HCT116 (cell line): ENCODE data around the gene MAML2. TPM values are rescaled to one million over a fixed set of nuclear protein-coding genes. Genes with fewer than 3 reads are reported as not detected.
A peak's percentile ranks its signal among the peaks of the same experiment; 100 is the strongest.

Experiments used
- ATAC-seq: fragments of 200-7000 bp; cut with Tn5 transposase; 2 replicates; pipeline ENCODE4 v1.9.1; 2020; ENCODE audit warnings: mild to moderate bottlenecking, moderate library complexity
- BruUV-seq: library from RNA; stranded (reverse); fragments of 400-500 nt; replicated peaks from 2 replicates; lab custom pipeline; 2021; lab: Mats Ljungman, UMichigan
- CTCF ChIA-PET: fragments of 300-600 bp; sonication (Branson Sonifier 250); formaldehyde crosslinking; loops from one replicate; lab custom pipeline; 2021; ENCODE audit warnings: antibody characterized with exemption; lab: Charles Lee
- POLR2A ChIA-PET: fragments of 300-600, 350-600 bp; sonication (Branson Sonifier 250); formaldehyde crosslinking; loops from one replicate; lab custom pipeline; 2021; ENCODE audit warnings: antibody characterized with exemption; lab: Charles Lee
- RAD21 ChIA-PET, 2 experiments: fragments of 300-600 bp; sonication (Branson Sonifier 250); formaldehyde crosslinking; loops; one replicate each; lab custom pipeline; 2023; ENCODE audit warnings: low total read pairs in 2 of 2; ENCODE audit not compliant: uncharacterized antibody in 2 of 2, unreplicated experiment in 2 of 2, low non-redundant PET in 1 of 2; lab: Charles Lee
- DNase-seq: peaks from one replicate; pipeline ENCODE4 v3.0.0-alpha.2; 2010; ENCODE audit warnings: low read depth, low spot score
- H2AFZ ChIP-seq: fragments of 200-600 bp; shearing (Covaris generic), sonication (generic); 2 replicates; pipeline ENCODE4 v1.6.1; 2017; ENCODE audit warnings: low read depth, mixed run types, mixed read lengths, antibody characterized with exemption, low read length; ENCODE audit not compliant: poor library complexity, severe bottlenecking
- H3K27ac ChIP-seq: 2 replicates; pipeline ENCODE4 v1.5.1; 2012; ENCODE audit warnings: low read depth, low read length
- H3K27me3 ChIP-seq: fragments of 200-600 bp; sonication (generic); 2 replicates; pipeline ENCODE4 v1.6.1; 2016; ENCODE audit warnings: mixed run types, low read length, mixed read lengths; ENCODE audit not compliant: insufficient read depth
- H3K36me3 ChIP-seq, 2 experiments: fragments of 200-500 bp in 1 of 2; fragments of 200-600 bp in 1 of 2; sonication (Bioruptor generic) in 1 of 2; sonication (generic) in 1 of 2; 2 replicates each; pipeline versions ENCODE4 v1.5.1 to v1.6.1; 2014 to 2016; ENCODE audit warnings: low read length in 2 of 2, inconsistent platforms in 1 of 2, mixed read lengths in 1 of 2, mixed run types in 1 of 2; ENCODE audit not compliant: insufficient read depth in 2 of 2, control insufficient read depth in 1 of 2
- H3K4me1 ChIP-seq, 2 experiments: fragments of 200-600 bp in 1 of 2; sonication (generic) in 1 of 2; 2 replicates each; pipeline versions ENCODE4 v1.5.1 to v1.6.1; 2012 to 2017; ENCODE audit warnings: low read length in 2 of 2, inconsistent platforms in 1 of 2, mild to moderate bottlenecking in 1 of 2, mixed read lengths in 1 of 2, mixed run types in 1 of 2, moderate library complexity in 1 of 2; ENCODE audit not compliant: insufficient read depth in 2 of 2, control insufficient read depth in 1 of 2
- H3K4me2 ChIP-seq: fragments of 200-600 bp; sonication (generic); 2 replicates; pipeline ENCODE4 v1.6.1; 2017; ENCODE audit warnings: mixed run types, low read length, mixed read lengths
- H3K4me3 ChIP-seq, 2 experiments: fragments of 200-600 bp in 1 of 2; sonication (generic) in 1 of 2; replicated peaks in 1 of 2; 2 replicates each; pipeline ENCODE4 v1.5.1; 2011 to 2016; ENCODE audit warnings: low read length in 2 of 2, control low read depth in 1 of 2, low read depth in 1 of 2, mild to moderate bottlenecking in 1 of 2, mixed read lengths in 1 of 2, mixed run types in 1 of 2
- H3K79me2 ChIP-seq: fragments of 200-600 bp; sonication (generic); 2 replicates; pipeline ENCODE4 v1.6.1; 2017; ENCODE audit warnings: mild to moderate bottlenecking, mixed run types, low read length, moderate library complexity, mixed read lengths; ENCODE audit not compliant: insufficient read depth
- H3K9ac ChIP-seq: fragments of 200-600 bp; sonication (generic); 2 replicates; pipeline ENCODE4 v1.6.1; 2016; ENCODE audit warnings: low read length, mixed read lengths
- H3K9me2 ChIP-seq: fragments of 200-600 bp; sonication (generic), shearing (Covaris generic); 2 replicates; pipeline ENCODE4 v1.6.1; 2017; ENCODE audit warnings: mixed run types, mild to moderate bottlenecking, moderate library complexity; ENCODE audit not compliant: insufficient read depth
- H3K9me3 ChIP-seq, 2 experiments: fragments of 200-500 bp in 1 of 2; fragments of 200-600 bp in 1 of 2; sonication (Bioruptor generic) in 1 of 2; sonication (generic) in 1 of 2; 2 replicates each; pipeline ENCODE4 v1.6.1; 2014 to 2017; ENCODE audit warnings: low read length in 2 of 2, mixed read lengths in 2 of 2, inconsistent platforms in 1 of 2, low read depth in 1 of 2, mild to moderate bottlenecking in 1 of 2, mixed run types in 1 of 2, moderate library complexity in 1 of 2; ENCODE audit not compliant: control insufficient read depth in 1 of 2, insufficient read depth in 1 of 2
- H4K20me1 ChIP-seq: fragments of 200-600 bp; sonication (generic), shearing (Covaris generic); 2 replicates; pipeline ENCODE4 v1.6.1; 2017; ENCODE audit warnings: mixed run types, mild to moderate bottlenecking, moderate library complexity; ENCODE audit not compliant: insufficient read depth
- CTCF ChIP-seq, 3 experiments: fragments of 200-600 bp in 1 of 3; sonication (generic) in 1 of 3; IDR thresholded peaks in 2 of 3; conservative IDR thresholded peaks in 1 of 3; 2 replicates each; pipeline ENCODE4 v1.5.1; 2012 to 2017; ENCODE audit warnings: low read depth in 2 of 3, low read length in 2 of 3, antibody characterized with exemption in 1 of 3, borderline replicate concordance in 1 of 3, control low read depth in 1 of 3, mild to moderate bottlenecking in 1 of 3, mixed read lengths in 1 of 3, mixed run types in 1 of 3, moderate library complexity in 1 of 3; ENCODE audit not compliant: insufficient read depth in 1 of 3
- EZH2 ChIP-seq: fragments of 200-600 bp; sonication (generic); IDR thresholded peaks from 2 replicates; pipeline ENCODE4 v1.6.1; 2017; ENCODE audit warnings: antibody characterized with exemption, mixed run types
- POLR2AphosphoS5 ChIP-seq: IDR thresholded peaks from 2 replicates; pipeline ENCODE4 v1.6.1; 2011; ENCODE audit warnings: mild to moderate bottlenecking, low read depth, low read length, moderate library complexity
- RAD21 ChIP-seq: IDR thresholded peaks from 2 replicates; pipeline ENCODE4 v1.6.1; 2012; ENCODE audit warnings: low read depth, mild to moderate bottlenecking
- SP1 ChIP-seq: IDR thresholded peaks from 2 replicates; pipeline ENCODE4 v1.6.1; 2012; ENCODE audit warnings: low read depth
- TCF7L2 ChIP-seq: IDR thresholded peaks from 2 replicates; pipeline ENCODE4 v1.7.0; 2011; ENCODE audit warnings: borderline replicate concordance, inconsistent platforms; ENCODE audit not compliant: insufficient read depth, insufficient read length; ENCODE audit errors: extremely low read depth
- ZNF274 ChIP-seq: fragments of 200-500 bp; sonication (Bioruptor generic); IDR thresholded peaks from 2 replicates; pipeline ENCODE4 v1.6.1; 2014; ENCODE audit warnings: mild to moderate bottlenecking, low read depth, low read length, inconsistent platforms
- intact Hi-C: fragments of 100-400 bp; cut with micrococcal nuclease; formaldehyde crosslinking; loops from 2 replicates; pipeline ENCODE4 v1.10.0; 2022
- total RNA-seq: library from RNA; stranded (reverse); gene quantifications from one replicate; pipeline ENCODE4 v1.2.1, GENCODE V29; 2021; ENCODE audit not compliant: unreplicated experiment
- TF ChIP-seq, protein P1 (sequence below): IDR thresholded peaks from 2 replicates; pipeline ENCODE4 v1.6.1; 2012; ENCODE audit warnings: low read depth

Gene MAML2
- total RNA-seq, 1 experiment from 2014 or later, result 2.6 TPM

GRCh38 chr11:96095884-96096303, 247.1 kb downstream of the MAML2 start:
- peak; percentile 74 for ATAC-seq
- peaks cover 13 to 31% of the 10 kb centered on the region in 2 experiments; a peak in 3 of 4 replicates for H3K4me1 ChIP-seq
- BruUV-seq, result no TSS peak
- H2AFZ ChIP-seq, result no peak overlapping the region
- RAD21 ChIA-PET, result no interaction called here
- intact Hi-C loops, result no loop called here
- H4K20me1 ChIP-seq, result no peaks in the 10 kb centered on the region
- no peaks in the 10 kb centered on the region for H3K27me3 ChIP-seq
- TF ChIP-seq CTCF (IDR thresholded peaks at IDR 0.05 in 2 of 3, conservative IDR thresholded peaks at IDR 0.05 in 1 of 3; ENCODE audit: borderline replicate concordance in 1 of 3, insufficient read depth in 1 of 3, low read depth in 2 of 3, low read length in 2 of 3) (no peak), ZNF274 (no peak), EZH2 (no peak), SP1 (0 out of 2 replicates have a peak, but pooled peaks have one; percentile 30), POLR2AphosphoS5 (no peak), RAD21 (no peak), TCF7L2 (no peak)
- TF ChIP-seq, protein P1, sequence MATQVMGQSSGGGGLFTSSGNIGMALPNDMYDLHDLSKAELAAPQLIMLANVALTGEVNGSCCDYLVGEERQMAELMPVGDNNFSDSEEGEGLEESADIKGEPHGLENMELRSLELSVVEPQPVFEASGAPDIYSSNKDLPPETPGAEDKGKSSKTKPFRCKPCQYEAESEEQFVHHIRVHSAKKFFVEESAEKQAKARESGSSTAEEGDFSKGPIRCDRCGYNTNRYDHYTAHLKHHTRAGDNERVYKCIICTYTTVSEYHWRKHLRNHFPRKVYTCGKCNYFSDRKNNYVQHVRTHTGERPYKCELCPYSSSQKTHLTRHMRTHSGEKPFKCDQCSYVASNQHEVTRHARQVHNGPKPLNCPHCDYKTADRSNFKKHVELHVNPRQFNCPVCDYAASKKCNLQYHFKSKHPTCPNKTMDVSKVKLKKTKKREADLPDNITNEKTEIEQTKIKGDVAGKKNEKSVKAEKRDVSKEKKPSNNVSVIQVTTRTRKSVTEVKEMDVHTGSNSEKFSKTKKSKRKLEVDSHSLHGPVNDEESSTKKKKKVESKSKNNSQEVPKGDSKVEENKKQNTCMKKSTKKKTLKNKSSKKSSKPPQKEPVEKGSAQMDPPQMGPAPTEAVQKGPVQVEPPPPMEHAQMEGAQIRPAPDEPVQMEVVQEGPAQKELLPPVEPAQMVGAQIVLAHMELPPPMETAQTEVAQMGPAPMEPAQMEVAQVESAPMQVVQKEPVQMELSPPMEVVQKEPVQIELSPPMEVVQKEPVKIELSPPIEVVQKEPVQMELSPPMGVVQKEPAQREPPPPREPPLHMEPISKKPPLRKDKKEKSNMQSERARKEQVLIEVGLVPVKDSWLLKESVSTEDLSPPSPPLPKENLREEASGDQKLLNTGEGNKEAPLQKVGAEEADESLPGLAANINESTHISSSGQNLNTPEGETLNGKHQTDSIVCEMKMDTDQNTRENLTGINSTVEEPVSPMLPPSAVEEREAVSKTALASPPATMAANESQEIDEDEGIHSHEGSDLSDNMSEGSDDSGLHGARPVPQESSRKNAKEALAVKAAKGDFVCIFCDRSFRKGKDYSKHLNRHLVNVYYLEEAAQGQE, result no peak
- TF ChIP-seq, all 23 proteins: peak for 1
- no peaks in the 10 kb centered on the region for H3K79me2 ChIP-seq
- no peak overlapping the region for H3K9ac ChIP-seq
- no peaks in the 10 kb centered on the region for H3K36me3 ChIP-seq
- H3K4me3 ChIP-seq, result no peak overlapping the region
- DNase-seq, result no peak
- peak overlapping the region; percentile 39 for H3K4me2 ChIP-seq
- ChIA-PET POLR2A (no interaction called here), CTCF (interaction anchor here (0.8 kb wide), 1 partner anchor 247 kb away, joined by 3 read pairs; the partner anchor contains the start of gene MAML2)
- no peaks in the 10 kb centered on the region for H3K9me3 ChIP-seq
- no peaks in the 10 kb centered on the region for H3K9me2 ChIP-seq
- H3K27ac ChIP-seq, result no peak overlapping the region
